ENCODE results near the gene RMI2. TPM values are rescaled to one million over a fixed set of nuclear protein-coding genes. Genes with fewer than 3 reads are reported as not detected.

Gene RMI2
- total and polyA plus RNA-seq, 8 donors = 0.35 to 3.2 (median 1.2) TPM

- no peak for DNase-seq
- intact Hi-C loops (cut with DNase I) = no loop called here
- FAIRE-seq = no peak
- TF ChIP-seq, protein P1, sequence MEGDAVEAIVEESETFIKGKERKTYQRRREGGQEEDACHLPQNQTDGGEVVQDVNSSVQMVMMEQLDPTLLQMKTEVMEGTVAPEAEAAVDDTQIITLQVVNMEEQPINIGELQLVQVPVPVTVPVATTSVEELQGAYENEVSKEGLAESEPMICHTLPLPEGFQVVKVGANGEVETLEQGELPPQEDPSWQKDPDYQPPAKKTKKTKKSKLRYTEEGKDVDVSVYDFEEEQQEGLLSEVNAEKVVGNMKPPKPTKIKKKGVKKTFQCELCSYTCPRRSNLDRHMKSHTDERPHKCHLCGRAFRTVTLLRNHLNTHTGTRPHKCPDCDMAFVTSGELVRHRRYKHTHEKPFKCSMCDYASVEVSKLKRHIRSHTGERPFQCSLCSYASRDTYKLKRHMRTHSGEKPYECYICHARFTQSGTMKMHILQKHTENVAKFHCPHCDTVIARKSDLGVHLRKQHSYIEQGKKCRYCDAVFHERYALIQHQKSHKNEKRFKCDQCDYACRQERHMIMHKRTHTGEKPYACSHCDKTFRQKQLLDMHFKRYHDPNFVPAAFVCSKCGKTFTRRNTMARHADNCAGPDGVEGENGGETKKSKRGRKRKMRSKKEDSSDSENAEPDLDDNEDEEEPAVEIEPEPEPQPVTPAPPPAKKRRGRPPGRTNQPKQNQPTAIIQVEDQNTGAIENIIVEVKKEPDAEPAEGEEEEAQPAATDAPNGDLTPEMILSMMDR (IDR thresholded peaks at IDR 0.05) = no peak
- H3K4me3 ChIP-seq = no peak overlapping the region
- H3K27ac ChIP-seq = peak overlapping the region in 3 of 4 donors; percentile 33 to 67 (median 51)
- H3K9me3 ChIP-seq = no peaks in the 10 kb centered on the region
- 82 to 87% methylated on average over 16 of the region's 16 CpGs for WGBS, 2 donors
- H3K36me3 ChIP-seq = no peaks in the 10 kb centered on the region
- H3K4me1 ChIP-seq = peaks cover 0 to 4% (median 0%) of the 10 kb centered on the region in 3 donors
- no peak for ATAC-seq
- no peaks in the 10 kb centered on the region for H3K27me3 ChIP-seq
Measured at GRCh38 chr16:11348737-11349598, 3.7 kb downstream of the RMI2 start.

DNA sequence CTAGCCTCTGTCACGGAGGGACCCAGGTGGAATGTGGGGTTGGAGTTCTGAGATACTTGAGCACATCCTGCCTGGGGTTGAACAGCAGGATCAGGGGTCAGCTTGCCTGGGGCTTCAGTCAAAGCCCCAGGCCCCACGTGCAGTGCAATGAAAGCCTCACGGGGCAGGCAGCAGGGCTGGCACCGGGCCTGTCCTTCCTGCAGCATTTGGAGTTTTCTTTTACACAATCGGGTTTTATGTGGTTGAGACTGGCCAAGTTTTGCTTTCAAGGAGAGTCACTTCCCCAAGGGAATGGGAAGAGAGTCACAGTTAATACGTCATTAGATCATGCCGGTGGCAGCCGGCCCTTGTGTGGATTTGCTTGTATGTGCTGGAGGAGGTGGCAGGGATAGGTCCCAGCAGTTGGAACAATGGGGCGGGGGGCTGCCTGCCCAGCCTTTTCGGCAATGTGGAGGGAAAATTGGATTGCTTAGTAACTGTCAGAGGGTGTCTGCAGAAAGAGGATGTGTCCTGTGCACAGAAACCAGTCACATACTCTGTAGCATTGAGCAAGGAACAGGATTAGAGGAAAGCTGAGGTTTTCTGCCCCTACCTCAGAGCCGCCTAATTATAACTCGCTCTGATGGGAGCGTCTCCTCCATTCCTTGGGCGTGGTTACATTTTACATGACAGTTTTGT lies 4.5 kb downstream of the RMI2 start:
- ATAC-seq (peak in 3 of 4 donors; percentile 10 to 46 (median 36)), FAIRE-seq (no peak), DNase-seq (peak in 2 of 6 donors; percentile 37 to 41)
- Histone ChIP-seq H3K4me1 (peaks cover 0 to 4% (median 0%) of the 10 kb centered on the region in 3 donors), H3K4me3 (no peak overlapping the region), H3K27ac (peak overlapping the region in 3 of 4 donors; percentile 33 to 67 (median 51)), H3K27me3 (no peaks in the 10 kb centered on the region), H3K9me3 (no peaks in the 10 kb centered on the region), H3K36me3 (no peaks in the 10 kb centered on the region)
- intact Hi-C loops (cut with DNase I) = no loop called here
- TF ChIP-seq, protein P1 (IDR thresholded peaks at IDR 0.05) = no peak
- WGBS, 2 donors = 58 to 60% methylated on average over 14 of the region's 14 CpGs

GRCh38 chr16:11350519-11350918 lies 5.3 kb downstream of the RMI2 start:
- no peak for ATAC-seq
- intact Hi-C loops (cut with DNase I) = no loop called here

GRCh38 chr16:11350921-11351335 lies 5.7 kb downstream of the RMI2 start:
- FAIRE-seq (no peak), DNase-seq (no peak)
- no peak overlapping the region for H3K27ac ChIP-seq

More at GRCh38 chr16:11350519-11350918, 5.3 kb downstream of the RMI2 start:
- Histone ChIP-seq H3K4me3 (no peak overlapping the region), H3K4me1 (peaks cover 0 to 4% (median 0%) of the 10 kb centered on the region in 3 donors), H3K9me3 (no peaks in the 10 kb centered on the region), H3K27me3 (no peaks in the 10 kb centered on the region), H3K36me3 (no peaks in the 10 kb centered on the region), H3K27ac (no peak overlapping the region)
- FAIRE-seq = no peak
- no peak for DNase-seq
- WGBS, 2 donors = 76 to 86% methylated on average over 5 of the region's 5 CpGs
- TF ChIP-seq, protein P1 (IDR thresholded peaks at IDR 0.05) = no peak

More at GRCh38 chr16:11350921-11351335, 5.7 kb downstream of the RMI2 start:
- intact Hi-C loops (cut with DNase I) = no loop called here
- no peak for ATAC-seq
- Histone ChIP-seq H3K27me3 (no peaks in the 10 kb centered on the region), H3K4me1 (peaks cover 0 to 4% (median 0%) of the 10 kb centered on the region in 3 donors), H3K36me3 (no peaks in the 10 kb centered on the region), H3K9me3 (no peaks in the 10 kb centered on the region), H3K4me3 (no peak overlapping the region)
- WGBS, 2 donors = 75 to 77% methylated on average over 8 of the region's 8 CpGs
- TF ChIP-seq, protein P1 (IDR thresholded peaks at IDR 0.05) = no peak
